Endothelial cell (in vitro differentiated cells): Measurements from ENCODE around the gene ARPC2. TPM values are rescaled to one million over a fixed set of nuclear protein-coding genes. Genes with fewer than 3 reads are reported as not detected.

Source experiments
- DNase-seq: peaks from one replicate; pipeline ENCODE4 v3.0.0; 2021; ENCODE audit warnings: low spot score
- H3K27ac Mint-ChIP-seq: one replicate; pipeline ENCODE4 v1.8.0; 2021; ENCODE audit warnings: mixed read lengths, inconsistent platforms; ENCODE audit not compliant: unreplicated experiment
- H3K27me3 Mint-ChIP-seq: one replicate; pipeline ENCODE4 v1.8.0; 2021; ENCODE audit warnings: mild to moderate bottlenecking, moderate library complexity, mixed read lengths, inconsistent platforms; ENCODE audit not compliant: unreplicated experiment
- H3K36me3 Mint-ChIP-seq: one replicate; pipeline ENCODE4 v1.8.0; 2021; ENCODE audit warnings: mild to moderate bottlenecking, low read depth, mixed read lengths, inconsistent platforms; ENCODE audit not compliant: unreplicated experiment
- H3K4me1 Mint-ChIP-seq: one replicate; pipeline ENCODE4 v1.8.0; 2021; ENCODE audit warnings: mild to moderate bottlenecking, mixed read lengths, inconsistent platforms; ENCODE audit not compliant: unreplicated experiment
- H3K4me3 Mint-ChIP-seq: one replicate; pipeline ENCODE4 v1.8.0; 2021; ENCODE audit warnings: mild to moderate bottlenecking, mixed read lengths, inconsistent platforms; ENCODE audit not compliant: unreplicated experiment
- H3K9me3 Mint-ChIP-seq: one replicate; pipeline ENCODE4 v1.8.0; 2021; ENCODE audit warnings: mixed read lengths, inconsistent platforms; ENCODE audit not compliant: unreplicated experiment
- total RNA-seq: library from RNA; stranded (reverse); fragmentation: NEBNext Ultra II Directional; extraction: Animal tissue kit (Norgen Biotek cat#: 25700); gene quantifications from one replicate; pipeline ENCODE4 v1.2.1, GENCODE V29; 2021; ENCODE audit not compliant: unreplicated experiment
- TF ChIP-seq, protein P1 (sequence below): fragments of 200-600 bp; sonication (generic); IDR thresholded peaks from one replicate; pipeline ENCODE4 v1.5.0; 2021; ENCODE audit warnings: antibody characterized with exemption; ENCODE audit not compliant: unreplicated experiment

Gene ARPC2
- total RNA-seq, 1 donor from 2014 or later, result 468 TPM

GRCh38 chr2:218221000-218221399 lies 4.0 kb downstream of the ARPC2 start:
- Mint-ChIP-seq H3K27ac (no peak overlapping the region), H3K4me1 (peaks cover 57% of the 10 kb centered on the region), H3K27me3 (peaks cover 16% of the 10 kb centered on the region), H3K9me3 (no peaks in the 10 kb centered on the region), H3K4me3 (peak overlapping the region; percentile 73), H3K36me3 (peaks cover 46% of the 10 kb centered on the region)
- DNase-seq, result no peak
- TF ChIP-seq, protein P1, sequence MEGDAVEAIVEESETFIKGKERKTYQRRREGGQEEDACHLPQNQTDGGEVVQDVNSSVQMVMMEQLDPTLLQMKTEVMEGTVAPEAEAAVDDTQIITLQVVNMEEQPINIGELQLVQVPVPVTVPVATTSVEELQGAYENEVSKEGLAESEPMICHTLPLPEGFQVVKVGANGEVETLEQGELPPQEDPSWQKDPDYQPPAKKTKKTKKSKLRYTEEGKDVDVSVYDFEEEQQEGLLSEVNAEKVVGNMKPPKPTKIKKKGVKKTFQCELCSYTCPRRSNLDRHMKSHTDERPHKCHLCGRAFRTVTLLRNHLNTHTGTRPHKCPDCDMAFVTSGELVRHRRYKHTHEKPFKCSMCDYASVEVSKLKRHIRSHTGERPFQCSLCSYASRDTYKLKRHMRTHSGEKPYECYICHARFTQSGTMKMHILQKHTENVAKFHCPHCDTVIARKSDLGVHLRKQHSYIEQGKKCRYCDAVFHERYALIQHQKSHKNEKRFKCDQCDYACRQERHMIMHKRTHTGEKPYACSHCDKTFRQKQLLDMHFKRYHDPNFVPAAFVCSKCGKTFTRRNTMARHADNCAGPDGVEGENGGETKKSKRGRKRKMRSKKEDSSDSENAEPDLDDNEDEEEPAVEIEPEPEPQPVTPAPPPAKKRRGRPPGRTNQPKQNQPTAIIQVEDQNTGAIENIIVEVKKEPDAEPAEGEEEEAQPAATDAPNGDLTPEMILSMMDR, result no peak

DNA sequence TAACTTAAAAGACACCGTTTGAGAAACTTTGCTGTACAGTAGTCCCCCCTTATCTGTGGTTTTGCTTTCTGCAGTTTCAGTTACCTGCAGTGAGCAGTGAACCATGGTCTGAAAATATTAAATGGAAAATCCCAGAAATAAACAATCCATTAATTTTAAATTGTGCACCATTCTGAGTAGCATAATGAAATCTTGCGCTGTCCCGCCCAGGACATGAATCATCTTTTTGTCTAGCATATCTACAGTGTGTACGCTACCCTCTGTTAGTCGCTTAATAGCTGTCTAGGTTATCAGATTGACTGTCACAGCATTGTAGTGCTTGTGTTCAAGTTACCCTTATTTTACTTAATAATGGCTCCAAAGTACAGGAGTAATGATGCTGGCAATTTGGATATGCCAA lies 6.1 kb downstream of the ARPC2 start:
- no peaks in the 10 kb centered on the region for H3K9me3 Mint-ChIP-seq
- H3K27ac Mint-ChIP-seq, result no peak overlapping the region
- peaks cover 42% of the 10 kb centered on the region for H3K36me3 Mint-ChIP-seq
- DNase-seq, result no peak
- peaks cover 48% of the 10 kb centered on the region for H3K4me1 Mint-ChIP-seq
- H3K4me3 Mint-ChIP-seq, result no peak overlapping the region
- peaks cover 6% of the 10 kb centered on the region for H3K27me3 Mint-ChIP-seq
- TF ChIP-seq, protein P1, result no peak

GRCh38 chr2:218224186-218224585 lies 7.2 kb downstream of the ARPC2 start:
- TF ChIP-seq, protein P1, result no peak
- H3K27me3 Mint-ChIP-seq, result peaks cover 2% of the 10 kb centered on the region
- H3K27ac Mint-ChIP-seq, result peak overlapping the region; percentile 68
- H3K36me3 Mint-ChIP-seq, result peaks cover 51% of the 10 kb centered on the region
- no peaks in the 10 kb centered on the region for H3K9me3 Mint-ChIP-seq
- peaks cover 45% of the 10 kb centered on the region for H3K4me1 Mint-ChIP-seq
- DNase-seq, result no peak
- H3K4me3 Mint-ChIP-seq, result no peak overlapping the region

DNA sequence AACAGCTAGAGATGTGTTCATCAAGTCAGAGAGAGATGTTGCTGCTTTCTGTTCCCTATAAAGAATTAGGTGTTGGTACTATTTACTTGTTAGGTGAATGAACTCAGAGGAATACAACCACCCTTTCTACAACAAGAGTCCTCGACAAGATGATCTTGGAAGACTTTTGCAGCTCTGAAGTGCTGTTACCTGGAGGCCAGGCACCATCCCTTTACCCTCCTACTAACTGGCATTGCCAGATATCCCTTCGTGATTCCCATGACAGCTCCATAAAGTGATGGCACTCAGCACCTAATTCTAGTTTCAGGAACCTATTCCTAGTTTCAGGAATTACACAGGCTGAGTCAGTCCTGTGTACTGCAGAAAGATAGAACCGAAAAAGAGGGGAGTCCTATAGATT lies 9.9 kb downstream of the ARPC2 start:
- TF ChIP-seq, protein P1, result no peak
- H3K4me1 Mint-ChIP-seq, result peaks cover 20% of the 10 kb centered on the region
- H3K36me3 Mint-ChIP-seq, result peaks cover 48% of the 10 kb centered on the region
- no peaks in the 10 kb centered on the region for H3K9me3 Mint-ChIP-seq
- peak overlapping the region; percentile 56 for H3K4me3 Mint-ChIP-seq
- DNase-seq, result no peak
- H3K27me3 Mint-ChIP-seq, result no peaks in the 10 kb centered on the region
- no peak overlapping the region for H3K27ac Mint-ChIP-seq

GRCh38 chr2:218228366-218229090 lies 11.5 kb downstream of the ARPC2 start:
- no peak overlapping the region for H3K27ac Mint-ChIP-seq
- no peaks in the 10 kb centered on the region for H3K9me3 Mint-ChIP-seq
- H3K4me3 Mint-ChIP-seq, result peak overlapping the region; percentile 47
- TF ChIP-seq, protein P1, result no peak
- peaks cover 14% of the 10 kb centered on the region for H3K4me1 Mint-ChIP-seq
- DNase-seq, result no peak
- H3K27me3 Mint-ChIP-seq, result no peaks in the 10 kb centered on the region
- H3K36me3 Mint-ChIP-seq, result peaks cover 55% of the 10 kb centered on the region
